Aortic smooth muscle cell (primary cell): ENCODE results near the gene TRAPPC5. TPM values are rescaled to one million over a fixed set of nuclear protein-coding genes. Genes with fewer than 3 reads are reported as not detected.

Experiments used
- total RNA-seq: library from RNA; depleted of rRNA; stranded (reverse); fragments of >200 nt; gene quantifications from 2 replicates; pipeline ENCODE4 v1.2.3, GENCODE V29; 2014

Gene TRAPPC5
- 102 and 104 TPM in 2 replicates for total RNA-seq

DNA sequence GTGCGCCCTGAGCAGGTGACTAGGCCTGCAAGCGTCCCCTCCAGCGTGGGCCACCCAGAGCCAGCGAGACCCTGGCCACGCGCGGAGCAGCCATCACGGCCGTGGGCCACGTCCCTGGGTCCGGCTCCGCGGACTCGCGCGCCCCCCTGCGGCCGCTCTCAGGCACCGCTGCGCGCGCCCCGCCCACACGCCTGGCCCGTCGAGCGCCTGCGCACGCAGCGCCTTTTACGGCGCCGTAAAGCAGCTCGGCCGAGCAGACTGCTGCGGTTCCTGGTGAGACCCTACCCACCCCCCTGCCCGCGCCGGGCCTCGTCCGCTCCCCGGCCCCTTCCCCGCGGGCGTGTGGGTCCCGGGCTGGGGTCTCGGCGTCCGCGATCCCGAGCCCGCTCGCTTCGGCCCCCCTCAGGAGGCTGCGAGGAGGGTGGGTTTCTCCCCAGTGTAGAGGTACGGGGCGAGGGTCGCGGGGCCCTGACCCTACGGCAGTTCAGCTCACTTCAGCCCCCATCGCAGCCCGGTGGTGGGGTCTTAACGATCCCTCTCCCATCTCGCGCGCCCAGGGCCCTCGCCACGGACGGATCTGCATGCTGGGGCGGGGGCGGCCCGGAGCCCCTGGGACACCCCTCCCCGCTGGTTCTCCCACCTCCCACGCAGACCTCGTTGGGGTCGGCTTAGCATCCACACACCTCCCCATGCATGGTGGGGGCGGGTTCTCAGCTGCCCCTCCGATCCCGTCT is at the start of gene TRAPPC5:
Gene TRAPPC5 (plus strand): TSS at position 228 of the 734 bp plus-strand sequence. CDS start 1,421 bp downstream, outside the sequence.

DNA sequence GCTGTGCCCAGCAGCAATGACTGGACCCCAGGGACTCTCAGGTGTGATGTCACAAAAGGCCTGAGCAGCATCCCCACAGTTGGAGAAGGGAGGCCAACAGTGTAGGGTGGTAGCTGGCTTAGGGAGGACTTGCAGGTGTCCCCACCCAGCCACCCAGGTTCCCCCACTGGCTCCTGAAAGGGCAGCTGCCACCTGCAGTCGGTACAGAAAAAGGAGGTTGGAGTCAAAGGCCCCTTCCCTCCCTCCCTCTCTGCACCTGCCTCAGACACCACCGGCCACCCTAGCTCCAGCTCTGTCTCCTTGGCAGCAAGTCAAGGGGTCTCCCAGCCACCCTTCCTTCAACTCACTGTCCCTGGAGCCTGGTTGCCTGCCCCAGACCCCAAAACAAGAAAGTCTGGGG is 46.9 kb upstream of the TRAPPC5 start, which contains the start of gene PCP2:
Gene PCP2 (minus strand): TSS at position 22 of the 400 bp plus-strand sequence. CDS start 262 bp downstream, outside the sequence.

DNA sequence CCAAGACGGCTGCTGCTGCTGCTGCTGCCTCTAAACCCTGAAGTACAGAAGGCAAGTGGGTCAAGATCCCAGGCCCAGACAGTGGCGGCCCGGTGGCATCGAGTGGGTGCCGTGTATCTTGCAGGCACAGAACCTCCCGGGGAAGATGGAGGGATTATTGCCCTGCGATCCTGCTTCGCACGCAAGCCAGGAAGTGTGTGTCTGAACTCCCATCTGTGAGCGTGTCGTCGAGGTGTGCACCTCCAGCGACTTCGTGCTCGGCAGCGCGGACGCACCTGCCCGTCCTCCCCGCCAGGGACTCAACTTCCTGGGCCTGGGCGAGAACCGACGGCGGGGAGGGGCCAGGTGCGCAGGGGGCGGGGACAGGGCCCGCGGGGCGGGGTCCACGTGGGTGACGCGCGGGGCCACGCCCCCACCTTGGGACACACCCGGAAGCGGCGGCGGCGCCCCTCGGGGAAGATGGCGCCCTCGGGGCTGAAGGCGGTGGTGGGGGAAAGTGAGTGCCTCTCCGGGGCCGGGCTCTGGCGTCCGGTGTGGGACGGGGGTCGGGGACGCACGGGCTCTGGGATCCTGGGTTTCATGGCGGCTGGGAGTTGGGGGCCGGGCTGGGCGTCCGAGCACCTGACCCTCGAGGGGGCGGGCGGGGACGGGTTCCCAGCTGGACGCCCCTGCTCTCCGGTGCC is 43.8 kb upstream of the TRAPPC5 start, which contains the start of gene STXBP2:
Gene STXBP2 (plus strand): TSS at position 420 of the 683 bp plus-strand sequence. CDS start 40 bp downstream, at position 460.

DNA sequence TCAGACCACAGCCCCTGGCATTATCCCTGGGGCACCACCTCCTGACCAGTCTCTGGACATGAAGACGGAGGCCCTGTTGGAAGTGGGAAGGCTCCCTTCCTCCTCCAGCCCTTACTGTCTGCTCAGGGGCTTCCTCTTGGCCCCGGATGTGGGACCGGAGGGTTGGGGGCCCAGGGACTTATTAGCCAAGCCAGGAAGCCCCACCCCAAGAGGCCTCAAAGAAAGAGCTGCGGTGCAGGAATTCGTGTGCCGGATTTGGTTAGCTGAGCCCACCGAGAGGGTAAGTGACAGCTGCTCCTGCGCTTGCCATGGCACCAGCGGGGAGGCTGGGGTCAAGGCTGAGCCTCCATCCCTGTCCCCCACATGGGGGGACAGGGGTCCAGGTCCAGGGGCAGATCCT is 11.8 kb upstream of the TRAPPC5 start, which contains the start of gene RETN:
Gene RETN (plus strand): TSS at position 208 of the 400 bp plus-strand sequence. CDS start 278 bp downstream, outside the sequence.

GRCh38 chr19:7676854-7677253 is 3.8 kb upstream of the TRAPPC5 start, which contains the start of gene MCEMP1:
TSS of gene MCEMP1 (plus strand) at chr19:7677090. CDS start at chr19:7677121, 31 bp downstream.

GRCh38 chr19:7701654-7702457 is 21.2 kb downstream of the TRAPPC5 start, which contains the start of gene FCER2:
TSS of gene FCER2 (minus strand) at chr19:7702131. CDS start at chr19:7699760, 2,371 bp downstream.

DNA sequence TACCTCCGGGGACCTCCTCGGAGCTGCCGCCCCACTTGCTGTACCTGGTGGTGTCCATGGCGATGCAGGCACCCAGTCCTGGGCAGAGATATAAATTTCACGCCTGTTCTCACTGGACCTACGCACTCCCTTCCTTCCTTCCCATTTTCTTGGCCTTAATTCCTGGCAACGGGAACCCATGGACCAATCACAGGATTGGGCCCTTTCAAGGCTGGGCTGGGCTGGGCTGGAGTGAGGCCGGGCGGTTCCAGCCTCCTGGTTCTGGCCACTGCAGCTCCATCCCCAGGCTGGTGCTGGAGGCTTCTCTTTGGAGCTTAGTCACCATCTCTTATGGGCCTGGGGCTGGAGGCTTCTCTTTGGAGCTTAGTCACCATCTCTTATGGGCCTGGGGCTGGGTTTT is 51.4 kb downstream of the TRAPPC5 start, which contains the start of gene CLEC4G:
Gene CLEC4G (minus strand): TSS at position 66 of the 400 bp plus-strand sequence. CDS start 8 bp downstream, at position 58.

Other genes with a start within 250 kb of the TRAPPC5 start
- 1.7 and 2.7 TPM in 2 replicates for gene PEX11G, start 191.8 kb upstream of the TRAPPC5 start, total RNA-seq
- gene ZNF358, start 164.7 kb upstream of the TRAPPC5 start, total RNA-seq, result 6.6 and 9.5 TPM in 2 replicates
- gene MCOLN1, start 158.2 kb upstream of the TRAPPC5 start, total RNA-seq, result 5.3 and 6.1 TPM in 2 replicates
- 62.2 and 63.2 TPM in 2 replicates for gene PNPLA6, start 145.1 kb upstream of the TRAPPC5 start, total RNA-seq
- gene CAMSAP3, start 85.0 kb upstream of the TRAPPC5 start, total RNA-seq, result not detected in 2 replicates
- 19.3 and 22.5 TPM in 2 replicates for gene XAB2, start 51.3 kb upstream of the TRAPPC5 start, total RNA-seq
- gene PET100, start 51.0 kb upstream of the TRAPPC5 start, total RNA-seq, result 37.4 and 45.7 TPM in 2 replicates
- not detected in 2 replicates for gene PCP2, start 47.1 kb upstream of the TRAPPC5 start, total RNA-seq
- 1.4 and 2.0 TPM in 2 replicates for gene STXBP2, start 43.7 kb upstream of the TRAPPC5 start, total RNA-seq
- gene RETN, start 11.8 kb upstream of the TRAPPC5 start, total RNA-seq, result not detected in 2 replicates
- not detected in 2 replicates for gene MCEMP1, start 3.7 kb upstream of the TRAPPC5 start, total RNA-seq
- gene FCER2, start 21.3 kb downstream of the TRAPPC5 start, total RNA-seq, result not detected in 2 replicates
- gene CLEC4G, start 51.3 kb downstream of the TRAPPC5 start, total RNA-seq, result not detected in 2 replicates
- gene CD209, start 66.7 kb downstream of the TRAPPC5 start, total RNA-seq, result not detected in 2 replicates
- not detected in 2 replicates for gene CLEC4M, start 82.4 kb downstream of the TRAPPC5 start, total RNA-seq
- 13.6 and 15.2 TPM in 2 replicates for gene EVI5L, start 149.4 kb downstream of the TRAPPC5 start, total RNA-seq
- not detected in 2 replicates for gene PRR36, start 193.6 kb downstream of the TRAPPC5 start, total RNA-seq
- 5.5 and 6.9 TPM in 2 replicates for gene LRRC8E, start 207.7 kb downstream of the TRAPPC5 start, total RNA-seq
- gene MAP2K7, start 223.0 kb downstream of the TRAPPC5 start, total RNA-seq, result 8.1 and 8.9 TPM in 2 replicates
- 0.92 and 1.1 TPM in 2 replicates for gene TGFBR3L, start 234.0 kb downstream of the TRAPPC5 start, total RNA-seq
- gene SNAPC2, start 239.5 kb downstream of the TRAPPC5 start, total RNA-seq, result 13.5 and 18.9 TPM in 2 replicates
- 2.0 and 2.1 TPM in 2 replicates for gene CTXN1, start 245.3 kb downstream of the TRAPPC5 start, total RNA-seq